ENCODE measurements around the gene DTNBP1.

DNA sequence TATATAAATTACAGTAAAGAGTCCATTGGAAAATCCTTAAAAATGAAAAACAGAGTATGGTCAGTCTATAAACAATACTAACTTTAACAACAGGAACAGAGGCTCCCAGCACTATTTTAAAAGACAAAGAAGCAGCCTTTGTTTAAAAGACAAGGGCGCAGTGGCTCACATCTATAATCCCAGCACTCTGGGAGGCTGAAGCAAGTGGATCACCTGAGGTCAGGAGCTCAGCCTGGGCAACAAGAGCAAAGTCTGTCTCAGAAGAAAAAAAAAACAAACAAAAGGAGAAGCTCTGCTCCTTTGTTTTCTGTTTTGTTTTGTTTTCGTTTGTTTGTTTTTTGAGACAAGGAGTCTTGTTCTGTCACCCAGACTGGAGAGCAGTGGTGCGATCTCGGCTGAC, 89.4 kb downstream of the DTNBP1 start:
- TF ChIP-seq, protein P1, sequence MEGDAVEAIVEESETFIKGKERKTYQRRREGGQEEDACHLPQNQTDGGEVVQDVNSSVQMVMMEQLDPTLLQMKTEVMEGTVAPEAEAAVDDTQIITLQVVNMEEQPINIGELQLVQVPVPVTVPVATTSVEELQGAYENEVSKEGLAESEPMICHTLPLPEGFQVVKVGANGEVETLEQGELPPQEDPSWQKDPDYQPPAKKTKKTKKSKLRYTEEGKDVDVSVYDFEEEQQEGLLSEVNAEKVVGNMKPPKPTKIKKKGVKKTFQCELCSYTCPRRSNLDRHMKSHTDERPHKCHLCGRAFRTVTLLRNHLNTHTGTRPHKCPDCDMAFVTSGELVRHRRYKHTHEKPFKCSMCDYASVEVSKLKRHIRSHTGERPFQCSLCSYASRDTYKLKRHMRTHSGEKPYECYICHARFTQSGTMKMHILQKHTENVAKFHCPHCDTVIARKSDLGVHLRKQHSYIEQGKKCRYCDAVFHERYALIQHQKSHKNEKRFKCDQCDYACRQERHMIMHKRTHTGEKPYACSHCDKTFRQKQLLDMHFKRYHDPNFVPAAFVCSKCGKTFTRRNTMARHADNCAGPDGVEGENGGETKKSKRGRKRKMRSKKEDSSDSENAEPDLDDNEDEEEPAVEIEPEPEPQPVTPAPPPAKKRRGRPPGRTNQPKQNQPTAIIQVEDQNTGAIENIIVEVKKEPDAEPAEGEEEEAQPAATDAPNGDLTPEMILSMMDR (IDR thresholded peaks at IDR 0.05), result no peak
- no peak for TF ChIP-seq POLR2AphosphoS5 (IDR thresholded peaks at IDR 0.05; ENCODE audit: insufficient read depth in 1 of 2, low read depth in 1 of 2)

Data from vagina (tissue), 2 donors.